ENCODE measurements around the gene ORM1. TPM values are rescaled to one million over a fixed set of nuclear protein-coding genes. Genes with fewer than 3 reads are reported as not detected.

Gene ORM1
- total and polyA plus RNA-seq, 2 of the 8 experiments (the other 6 are each of a cell fraction or from before 2014, with no cell fraction given) = 0.32 TPM; not detected in 1

GRCh38 chr9:114371973-114372917 lies 49.3 kb downstream of the ORM1 start (continued):
- no peak for TF ChIP-seq CHD7 (IDR thresholded peaks at IDR 0.05; ENCODE audit: insufficient replicate concordance, low read length)

Data from H1 (cell line).